ENCODE measurements around the gene NPM1. TPM values are rescaled to one million over a fixed set of nuclear protein-coding genes. Genes with fewer than 3 reads are reported as not detected.

NPM1 gene
- total and polyA plus RNA-seq, 2 of the 13 experiments (the other 11 are each of a cell fraction or from before 2014, with no cell fraction given), result 2,047 to 3,353 TPM

GRCh38 chr5:171387345-171387969 lies at the start of gene NPM1 (continued):
- no peak; the same call in 1 of the 2 replicates for TF ChIP-seq SIN3B (IDR thresholded peaks at IDR 0.05; ENCODE audit: low read length)
- no peak for TF ChIP-seq MAFG (CRISPR knock-in tag; IDR thresholded peaks at IDR 0.05)
- 0 out of 2 replicates have a peak, but pooled peaks have one; percentile 25 for TF ChIP-seq SNAPC5 (CRISPR knock-in tag; IDR thresholded peaks at IDR 0.05; ENCODE audit: borderline replicate concordance)
- no peak for TF ChIP-seq ZUFSP (CRISPR knock-in tag; IDR thresholded peaks at IDR 0.05; ENCODE audit: borderline replicate concordance)
- peak; percentile 78; the same call in 1 of the 2 replicates for TF ChIP-seq ZNF264 (CRISPR knock-in tag; IDR thresholded peaks at IDR 0.05)
- peak; percentile 48 for TF ChIP-seq MEF2D (CRISPR knock-in tag; IDR thresholded peaks at IDR 0.05)
- peak; percentile 71; the same call in 1 of the 2 replicates for TF ChIP-seq ZBTB43 (CRISPR knock-in tag; conservative IDR thresholded peaks at IDR 0.05)
- no peak for TF ChIP-seq ZBTB42 (CRISPR knock-in tag; IDR thresholded peaks at IDR 0.05)
- TF ChIP-seq ZNF615 (CRISPR knock-in tag; IDR thresholded peaks at IDR 0.05; ENCODE audit: borderline replicate concordance), result no peak
- no peak for TF ChIP-seq TCF7L2 (IDR thresholded peaks at IDR 0.05; ENCODE audit: low read depth, low read length)
- TF ChIP-seq ZNF563 (CRISPR knock-in tag; IDR thresholded peaks at IDR 0.05), result peak; percentile 34; the same call in 1 of the 2 replicates
- TF ChIP-seq NR2F6 (IDR thresholded peaks at IDR 0.05), result no peak
- TF ChIP-seq NR2F6 (CRISPR knock-in tag; IDR thresholded peaks at IDR 0.05), result peak; percentile 48; the same call in 1 of the 2 replicates
- TF ChIP-seq TBP (CRISPR knock-in tag; IDR thresholded peaks at IDR 0.05), result no peak
- TF ChIP-seq GTF3A (CRISPR knock-in tag; conservative IDR thresholded peaks at IDR 0.05), result no peak
- peak; percentile 47; the same call in 1 of the 2 replicates for TF ChIP-seq ATF2 (CRISPR knock-in tag; IDR thresholded peaks at IDR 0.05)
- TF ChIP-seq MXD4 (CRISPR knock-in tag; IDR thresholded peaks at IDR 0.05), result peak; percentile 82
- TF ChIP-seq MYPOP (CRISPR knock-in tag; IDR thresholded peaks at IDR 0.05), result peak; percentile 33; the same call in 1 of the 2 replicates
- no peak for TF ChIP-seq PTBP1 (IDR thresholded peaks at IDR 0.05; ENCODE audit: low read depth, low read length, poor library complexity, severe bottlenecking)
- 0 out of 2 replicates have a peak, but pooled peaks have one; percentile 19 for TF ChIP-seq FOXJ3 (CRISPR knock-in tag; IDR thresholded peaks at IDR 0.05; ENCODE audit: borderline replicate concordance)

Measured in HepG2 (cell line).